Activated B cell treated with CpG ODN at 0.5 μM for 24 hours (primary cell): ENCODE results near the gene RNF220. TPM values are rescaled to one million over a fixed set of nuclear protein-coding genes. Genes with fewer than 3 reads are reported as not detected.

Source experiments
- ATAC-seq: fragments of 200-7000 bp; cut with Tn5 transposase; one replicate; pipeline ENCODE4 v1.10.0; 2021; ENCODE audit warnings: low read depth, mild to moderate bottlenecking, moderate library complexity
- CTCF ChIA-PET: fragments of 350-600 bp; sonication (Branson Sonifier 250); formaldehyde crosslinking; loops from one replicate; lab custom pipeline; 2021; ENCODE audit warnings: antibody characterized with exemption; lab: Charles Lee
- POLR2A ChIA-PET: fragments of 350-600 bp; sonication (Branson Sonifier 250); formaldehyde crosslinking; loops from one replicate; lab custom pipeline; 2021; ENCODE audit warnings: antibody characterized with exemption; lab: Charles Lee
- DNase-seq: peaks from one replicate; pipeline ENCODE4 v3.0.0; 2022
- H3K27ac Mint-ChIP-seq: one replicate; pipeline ENCODE4 v1.8.0; 2020; ENCODE audit warnings: mixed read lengths
- H3K27me3 Mint-ChIP-seq: one replicate; pipeline ENCODE4 v1.8.0; 2021; ENCODE audit warnings: mixed read lengths
- H3K36me3 Mint-ChIP-seq: one replicate; pipeline ENCODE4 v1.8.0; 2021; ENCODE audit warnings: low read depth, mixed read lengths
- H3K4me1 Mint-ChIP-seq: one replicate; pipeline ENCODE4 v1.8.0; 2021; ENCODE audit warnings: mixed read lengths
- H3K4me3 Mint-ChIP-seq: one replicate; pipeline ENCODE4 v1.8.0; 2020; ENCODE audit warnings: mild to moderate bottlenecking, mixed read lengths
- H3K9me3 Mint-ChIP-seq: one replicate; pipeline ENCODE4 v1.8.0; 2020; ENCODE audit warnings: mixed read lengths
- intact Hi-C: fragments of 100-400 bp; cut with micrococcal nuclease; formaldehyde crosslinking; loops from one replicate; pipeline ENCODE4 v1.15.1; 2024
- total RNA-seq: library from RNA; stranded (reverse); gene quantifications from 2 replicates; pipeline ENCODE4 v1.2.3, GENCODE V29; 2022
- TF ChIP-seq, protein P1 (sequence below): fragments of 200-600 bp; IDR thresholded peaks from one replicate; pipeline ENCODE4 v1.8.0; 2022; ENCODE audit warnings: antibody characterized with exemption, mild to moderate bottlenecking

Gene RNF220
- total RNA-seq, 1 donor from 2014 or later = 103 TPM

DNA sequence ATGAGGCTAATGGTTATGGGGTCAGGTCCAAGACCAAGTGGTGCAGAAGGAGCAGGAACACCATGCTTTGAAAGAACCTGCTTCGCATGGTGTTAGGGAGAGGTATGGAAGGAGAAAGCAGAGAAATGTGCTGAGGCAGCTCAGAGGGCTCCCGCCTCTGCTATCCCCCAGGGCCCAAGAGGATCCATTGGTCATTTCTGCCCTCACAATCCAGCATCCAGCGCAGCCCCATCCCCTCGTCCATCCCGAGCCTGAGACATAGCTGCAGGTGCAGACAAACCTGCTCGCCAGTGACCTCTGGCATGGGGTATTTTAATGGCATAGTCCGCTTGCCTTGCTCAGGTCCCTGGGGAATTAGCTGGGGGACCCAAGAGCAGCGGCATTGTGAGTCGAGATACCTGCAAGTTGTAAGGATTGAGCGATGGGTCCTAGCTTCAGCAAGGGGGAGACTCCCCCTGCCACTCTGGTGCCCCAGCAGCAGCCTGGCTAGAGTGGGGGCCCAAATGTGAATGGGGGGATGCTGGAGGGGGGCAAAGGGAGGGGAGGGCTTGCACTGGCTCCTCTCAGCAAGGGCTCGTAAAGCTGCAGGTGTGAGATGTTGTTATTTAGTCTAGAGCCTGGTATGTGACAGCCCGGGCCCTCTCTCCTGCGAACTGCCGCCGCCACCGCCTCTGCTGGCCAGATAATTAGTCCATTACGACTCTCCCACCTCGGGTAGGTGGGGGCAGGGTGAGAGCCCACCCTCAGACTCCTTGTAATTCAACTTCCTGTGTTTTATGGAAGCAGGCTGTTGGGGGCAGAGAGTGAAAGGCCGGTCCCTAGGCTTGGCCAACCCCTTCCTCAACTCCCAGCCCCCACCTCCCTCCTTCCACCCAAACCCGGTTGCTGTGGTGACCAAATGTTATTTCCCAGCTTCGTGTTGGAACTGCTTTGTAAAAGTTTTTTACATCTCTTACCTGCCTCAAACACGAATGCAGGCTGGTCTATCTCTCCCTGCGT is 118.8 kb downstream of the RNF220 start:
- Mint-ChIP-seq H3K27ac (no peak overlapping the region), H3K4me1 (peaks cover 6% of the 10 kb centered on the region), H3K36me3 (no peaks in the 10 kb centered on the region), H3K4me3 (no peak overlapping the region), H3K27me3 (no peaks in the 10 kb centered on the region), H3K9me3 (no peaks in the 10 kb centered on the region)
- TF ChIP-seq, protein P1, sequence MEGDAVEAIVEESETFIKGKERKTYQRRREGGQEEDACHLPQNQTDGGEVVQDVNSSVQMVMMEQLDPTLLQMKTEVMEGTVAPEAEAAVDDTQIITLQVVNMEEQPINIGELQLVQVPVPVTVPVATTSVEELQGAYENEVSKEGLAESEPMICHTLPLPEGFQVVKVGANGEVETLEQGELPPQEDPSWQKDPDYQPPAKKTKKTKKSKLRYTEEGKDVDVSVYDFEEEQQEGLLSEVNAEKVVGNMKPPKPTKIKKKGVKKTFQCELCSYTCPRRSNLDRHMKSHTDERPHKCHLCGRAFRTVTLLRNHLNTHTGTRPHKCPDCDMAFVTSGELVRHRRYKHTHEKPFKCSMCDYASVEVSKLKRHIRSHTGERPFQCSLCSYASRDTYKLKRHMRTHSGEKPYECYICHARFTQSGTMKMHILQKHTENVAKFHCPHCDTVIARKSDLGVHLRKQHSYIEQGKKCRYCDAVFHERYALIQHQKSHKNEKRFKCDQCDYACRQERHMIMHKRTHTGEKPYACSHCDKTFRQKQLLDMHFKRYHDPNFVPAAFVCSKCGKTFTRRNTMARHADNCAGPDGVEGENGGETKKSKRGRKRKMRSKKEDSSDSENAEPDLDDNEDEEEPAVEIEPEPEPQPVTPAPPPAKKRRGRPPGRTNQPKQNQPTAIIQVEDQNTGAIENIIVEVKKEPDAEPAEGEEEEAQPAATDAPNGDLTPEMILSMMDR = no peak
- ATAC-seq (no peak), DNase-seq (no peak)
- CTCF ChIA-PET = no interaction called here
- POLR2A ChIA-PET = interaction anchor here (0.6 kb wide), 1 partner anchor 55 kb away, joined by 3 read pairs; no protein-coding TSS in a partner anchor
- intact Hi-C loops = no loop called here

- TF ChIP-seq, protein P1 = no peak
- DNase-seq (no peak), ATAC-seq (no peak)
- intact Hi-C loops = no loop called here
- POLR2A ChIA-PET = no interaction called here
- Mint-ChIP-seq H3K9me3 (no peaks in the 10 kb centered on the region), H3K27ac (no peak overlapping the region), H3K4me1 (no peaks in the 10 kb centered on the region), H3K27me3 (no peaks in the 10 kb centered on the region), H3K4me3 (no peak overlapping the region), H3K36me3 (no peaks in the 10 kb centered on the region)
- CTCF ChIA-PET = no interaction called here
Observed at GRCh38 chr1:44524655-44525500, 119.8 kb downstream of the RNF220 start.

- Mint-ChIP-seq H3K4me3 (no peak overlapping the region), H3K27ac (no peak overlapping the region), H3K36me3 (no peaks in the 10 kb centered on the region), H3K9me3 (no peaks in the 10 kb centered on the region), H3K27me3 (no peaks in the 10 kb centered on the region), H3K4me1 (no peaks in the 10 kb centered on the region)
- ChIA-PET CTCF (no interaction called here), POLR2A (no interaction called here)
- ATAC-seq (no peak), DNase-seq (no peak)
- intact Hi-C loops = no loop called here
- TF ChIP-seq, protein P1 = no peak
Observed at GRCh38 chr1:44526295-44527073, 121.4 kb downstream of the RNF220 start.

DNA sequence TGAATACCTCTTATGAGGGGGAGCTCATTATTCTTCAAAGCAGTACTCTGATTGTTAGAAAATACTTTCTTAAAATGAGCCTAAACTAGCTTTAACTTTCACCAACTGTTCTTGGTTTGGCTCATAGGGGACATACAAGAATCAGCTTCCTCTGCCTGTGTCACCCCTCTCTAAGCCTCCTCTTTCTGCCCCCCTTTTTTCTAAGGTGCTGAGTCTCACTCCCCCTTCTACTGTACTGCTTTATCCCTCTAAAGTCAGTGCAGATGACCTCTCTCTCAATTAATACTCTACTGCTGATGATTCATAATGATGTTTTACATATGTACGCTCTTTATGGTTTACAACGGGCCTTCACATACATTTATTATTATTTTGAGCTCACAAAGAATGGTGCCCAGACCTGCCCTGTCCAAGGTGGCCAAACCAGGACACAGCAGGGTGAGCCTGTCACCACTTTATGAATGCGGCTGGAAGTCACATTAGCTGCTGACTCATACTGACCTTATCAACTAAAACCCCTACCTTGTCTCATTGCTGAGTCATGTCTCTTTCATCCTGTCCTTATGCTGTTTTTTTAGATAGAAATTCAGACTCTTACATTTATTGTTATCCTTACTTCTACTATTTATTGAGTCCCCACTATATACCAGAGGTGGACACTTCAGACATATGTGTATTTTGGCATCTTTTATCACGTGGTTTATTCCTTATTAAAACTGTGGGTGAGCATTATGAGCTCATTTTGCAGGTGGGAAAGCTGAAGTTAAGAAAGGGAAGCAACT is 126.9 kb downstream of the RNF220 start:
- H3K27ac Mint-ChIP-seq = no peak overlapping the region
- ChIA-PET CTCF (interaction anchor here (1.0 kb wide), 1 partner anchor 40 kb away, joined by 3 read pairs; no protein-coding TSS in a partner anchor), POLR2A (interaction anchor here (0.6 kb wide), 1 partner anchor 19 kb away, joined by 5 read pairs; no protein-coding TSS in a partner anchor)
- H3K36me3 Mint-ChIP-seq = no peaks in the 10 kb centered on the region
- H3K4me3 Mint-ChIP-seq = no peak overlapping the region
- DNase-seq (no peak), ATAC-seq (no peak)
- H3K27me3 Mint-ChIP-seq = peaks cover 4% of the 10 kb centered on the region
- no peaks in the 10 kb centered on the region for H3K9me3 Mint-ChIP-seq
- no peaks in the 10 kb centered on the region for H3K4me1 Mint-ChIP-seq
- intact Hi-C loops = no loop called here
- TF ChIP-seq, protein P1 = no peak
